CD4-positive, CD25-positive, alpha-beta regulatory T cell (primary cell): ENCODE measurements around the gene ZNF766. TPM values are rescaled to one million over a fixed set of nuclear protein-coding genes. Genes with fewer than 3 reads are reported as not detected.

Source experiments
- ATAC-seq, 2 donors: fragments of 150-1000 bp; cut with Tn5 transposase; one replicate each; pipeline ENCODE4 v1.10.0; 2021; ENCODE audit warnings: low read depth in 2 of 2, moderate number of reproducible peaks in 2 of 2, moderate library complexity in 1 of 2
- DNase-seq, 3 donors: peaks; one replicate each; pipeline versions ENCODE4 v3.0.0 to v3.0.0-alpha.2; 2012 to 2022; ENCODE audit warnings: mixed read lengths in 1 of 3
- H3K27ac ChIP-seq: one replicate; pipeline ENCODE4 v1.7.0; 2013; ENCODE audit warnings: mild to moderate bottlenecking, low read length; ENCODE audit not compliant: insufficient read depth, poor library complexity, severe bottlenecking
- H3K27me3 ChIP-seq: one replicate; pipeline ENCODE4 v1.7.0; 2013; ENCODE audit warnings: low read length; ENCODE audit not compliant: control insufficient read depth, insufficient read depth
- H3K36me3 ChIP-seq: one replicate; pipeline ENCODE4 v1.7.0; 2013; ENCODE audit warnings: mild to moderate bottlenecking, low read length, moderate library complexity; ENCODE audit not compliant: control insufficient read depth, insufficient read depth
- H3K4me1 ChIP-seq: 2 replicates; pipeline ENCODE4 v1.7.0; 2013; ENCODE audit warnings: mild to moderate bottlenecking, low read length; ENCODE audit not compliant: insufficient read depth, control insufficient read depth, poor library complexity, severe bottlenecking
- H3K4me3 ChIP-seq: one replicate; pipeline ENCODE4 v1.7.0; 2013; ENCODE audit warnings: low read depth, mild to moderate bottlenecking, low read length, moderate library complexity
- H3K9me3 ChIP-seq, 2 experiments: 1 replicate in 1 of 2; 2 replicates in 1 of 2; pipeline ENCODE4 v1.7.0; 2013; ENCODE audit warnings: low read length in 2 of 2, mild to moderate bottlenecking in 1 of 2, moderate library complexity in 1 of 2; ENCODE audit not compliant: control insufficient read depth in 2 of 2
- H3K27ac Mint-ChIP-seq, 3 donors: one replicate each; pipeline ENCODE4 v1.8.0; 2020 to 2022; ENCODE audit warnings: mild to moderate bottlenecking in 3 of 3, mixed read lengths in 3 of 3, moderate library complexity in 2 of 3
- H3K27me3 Mint-ChIP-seq: one replicate; pipeline ENCODE4 v1.8.0; 2022; ENCODE audit warnings: mild to moderate bottlenecking, mixed read lengths
- H3K36me3 Mint-ChIP-seq: one replicate; pipeline ENCODE4 v1.8.0; 2020; ENCODE audit warnings: mixed read lengths
- H3K4me1 Mint-ChIP-seq, 4 donors: one replicate each; pipeline ENCODE4 v1.8.0; 2020 to 2022; ENCODE audit warnings: mixed read lengths in 4 of 4, mild to moderate bottlenecking in 1 of 4
- H3K4me3 Mint-ChIP-seq, 4 donors: one replicate each; pipeline ENCODE4 v1.8.0; 2020 to 2022; ENCODE audit warnings: mild to moderate bottlenecking in 4 of 4, mixed read lengths in 4 of 4, moderate library complexity in 3 of 4
- H3K9me3 Mint-ChIP-seq, 7 donors: one replicate each; pipeline ENCODE4 v1.8.0; 2020 to 2022; ENCODE audit warnings: mixed read lengths in 7 of 7, mild to moderate bottlenecking in 3 of 7, moderate library complexity in 2 of 7
- polyA plus RNA-seq, 4 donors: library from polyadenylated mRNA; unstranded; fragments of 300-500 nt; fragmentation: Illumina TruSeq; gene quantifications; one replicate each; pipeline ENCODE4 v1.2.3, GENCODE V29; 2021
- total RNA-seq: library from RNA; stranded (reverse); gene quantifications from one replicate; pipeline ENCODE4 v1.2.3, GENCODE V29; 2022

Gene ZNF766
- total and polyA plus RNA-seq, 5 donors from 2014 or later = 31.9 to 62.4 (median 57.8) TPM

DNA sequence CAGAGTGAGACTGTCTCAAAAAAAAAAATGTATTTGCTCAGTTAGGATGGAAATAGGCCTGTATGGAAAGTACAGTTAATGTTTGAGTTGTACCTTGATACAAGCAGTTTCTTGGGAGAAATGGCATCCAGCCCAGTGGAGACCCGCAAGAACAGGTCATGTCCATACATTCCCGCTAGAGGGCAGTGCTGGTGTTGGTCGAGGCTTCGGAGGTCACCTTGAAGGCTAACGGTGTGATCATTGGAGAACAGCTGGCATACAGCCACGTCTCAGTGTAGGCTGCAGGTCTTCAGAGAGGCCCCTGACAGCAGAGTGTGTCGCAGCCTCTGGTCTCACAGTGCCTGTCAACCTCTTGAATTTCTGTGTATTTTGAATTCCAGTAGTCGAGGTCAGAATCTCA, 74.2 kb downstream of the ZNF766 start:
- no peak overlapping the region for H3K4me3 Mint-ChIP-seq
- H3K4me3 ChIP-seq = no peak overlapping the region
- peaks cover 0 to 18% (median 2%) of the 10 kb centered on the region in 7 donors for H3K9me3 Mint-ChIP-seq
- H3K27ac ChIP-seq = no peak overlapping the region
- H3K36me3 ChIP-seq = no peaks in the 10 kb centered on the region
- DNase-seq (peak; percentile 4 to 58 (median 40)), ATAC-seq (peak; percentile 34 to 62)
- H3K9me3 ChIP-seq = peaks cover 2 to 8% of the 10 kb centered on the region in 2 experiments
- H3K27me3 ChIP-seq = no peaks in the 10 kb centered on the region
- H3K4me1 ChIP-seq = no peaks in the 10 kb centered on the region
- no peaks in the 10 kb centered on the region for H3K27me3 Mint-ChIP-seq
- peaks cover 0 to 4% (median 2%) of the 10 kb centered on the region in 4 donors for H3K4me1 Mint-ChIP-seq
- H3K36me3 Mint-ChIP-seq = peaks cover 4% of the 10 kb centered on the region
- no peak overlapping the region for H3K27ac Mint-ChIP-seq

- Mint-ChIP-seq H3K4me1 (peaks cover 0 to 4% (median 2%) of the 10 kb centered on the region in 4 donors), H3K27me3 (no peaks in the 10 kb centered on the region), H3K4me3 (no peak overlapping the region)
Measured at GRCh38 chr19:52345162-52345561, 75.8 kb downstream of the ZNF766 start.

More at GRCh38 chr19:52345162-52345561, 75.8 kb downstream of the ZNF766 start:
- H3K9me3 ChIP-seq = peaks cover 5 to 13% of the 10 kb centered on the region in 2 experiments
- no peak overlapping the region for H3K27ac ChIP-seq
- no peaks in the 10 kb centered on the region for H3K36me3 ChIP-seq
- H3K36me3 Mint-ChIP-seq = peaks cover 7% of the 10 kb centered on the region
- no peak overlapping the region for H3K27ac Mint-ChIP-seq
- H3K9me3 Mint-ChIP-seq = peaks cover 0 to 18% (median 5%) of the 10 kb centered on the region in 7 donors
- DNase-seq (no peak), ATAC-seq (no peak)
- H3K27me3 ChIP-seq = no peaks in the 10 kb centered on the region
- no peak overlapping the region for H3K4me3 ChIP-seq
- no peaks in the 10 kb centered on the region for H3K4me1 ChIP-seq

Other genes starting within 250 kb of the ZNF766 start
- gene ZNF614, start 241.2 kb upstream of the ZNF766 start, total RNA-seq = 5.1 TPM
- 1 to 10 TPM; 3.3 to 7.2 (median 3.8) TPM for gene ZNF614, start 241.2 kb upstream of the ZNF766 start, polyA plus RNA-seq
- gene ZNF432, start 220.7 kb upstream of the ZNF766 start, total RNA-seq = 16.8 TPM
- gene ZNF432, start 220.7 kb upstream of the ZNF766 start, polyA plus RNA-seq = 1 to 10 TPM; 2.5 to 6.6 (median 3.5) TPM
- gene ZNF841, start 173.8 kb upstream of the ZNF766 start, total RNA-seq = 21.0 TPM
- gene ZNF841, start 173.8 kb upstream of the ZNF766 start, polyA plus RNA-seq = 1 to 10 TPM; 2.4 to 3.4 (median 2.9) TPM
- gene ZNF616, start 129.6 kb upstream of the ZNF766 start, total RNA-seq = 2.8 TPM
- gene ZNF616, start 129.6 kb upstream of the ZNF766 start, polyA plus RNA-seq = 1 to 10 TPM; 2.4 to 8.2 (median 4.1) TPM
- gene ZNF836, start 98.0 kb upstream of the ZNF766 start, total RNA-seq = 22.4 TPM
- gene ZNF836, start 98.0 kb upstream of the ZNF766 start, polyA plus RNA-seq = 10 to 100 TPM in 1 of 4 donors, 1 to 10 TPM in 3; 3.0 to 10.2 (median 8.3) TPM
- gene PPP2R1A, start 79.5 kb upstream of the ZNF766 start, total RNA-seq = 180 TPM
- 100 to 1,000 TPM; 170 to 212 (median 180) TPM for gene PPP2R1A, start 79.5 kb upstream of the ZNF766 start, polyA plus RNA-seq
- gene ZNF480, start 27.6 kb downstream of the ZNF766 start, total RNA-seq = 7.0 TPM
- gene ZNF480, start 27.6 kb downstream of the ZNF766 start, polyA plus RNA-seq = 10 to 100 TPM; 14.1 to 20.5 (median 16.1) TPM
- gene ZNF610, start 66.7 kb downstream of the ZNF766 start, total RNA-seq = 0.67 TPM
- gene ZNF610, start 66.7 kb downstream of the ZNF766 start, polyA plus RNA-seq = 1 to 10 TPM in 2 of 4 donors, under 1 TPM in 1, not detected in 1; 0.37 to 3.6 (median 3.0) TPM
- 17.9 TPM for gene ZNF880, start 100.3 kb downstream of the ZNF766 start, total RNA-seq
- gene ZNF880, start 100.3 kb downstream of the ZNF766 start, polyA plus RNA-seq = 10 to 100 TPM; 26.4 to 34.3 (median 28.1) TPM
- 19.0 TPM for gene ZNF528, start 128.3 kb downstream of the ZNF766 start, total RNA-seq
- 1 to 10 TPM; 7.1 to 9.4 (median 8.6) TPM for gene ZNF528, start 128.3 kb downstream of the ZNF766 start, polyA plus RNA-seq
- not detected for gene ZNF534, start 159.6 kb downstream of the ZNF766 start, total RNA-seq
- not detected for gene ZNF534, start 159.6 kb downstream of the ZNF766 start, polyA plus RNA-seq
- gene ZNF578, start 184.0 kb downstream of the ZNF766 start, total RNA-seq = 0.27 TPM
- 1 to 10 TPM; 2.5 to 5.9 (median 3.1) TPM for gene ZNF578, start 184.0 kb downstream of the ZNF766 start, polyA plus RNA-seq